Calu3 (cell line): ENCODE measurements around the gene CACTIN. TPM values are rescaled to one million over a fixed set of nuclear protein-coding genes. Genes with fewer than 3 reads are reported as not detected.

Experiments
- BruUV-seq: library from RNA; stranded (reverse); fragments of 400-500 nt; replicated peaks from 2 replicates; lab custom pipeline; 2021; lab: Mats Ljungman, UMichigan
- CTCF ChIA-PET: fragments of 300-600 bp; sonication (Branson Sonifier 250); formaldehyde crosslinking; loops from one replicate; lab custom pipeline; 2022; ENCODE audit warnings: antibody characterized with exemption; lab: Charles Lee
- DNase-seq: peaks from one replicate; pipeline ENCODE4 v3.0.0; 2022
- H3K27ac Mint-ChIP-seq: one replicate; pipeline ENCODE4 v1.8.0; 2022; ENCODE audit warnings: mixed read lengths; ENCODE audit not compliant: unreplicated experiment
- H3K27me3 Mint-ChIP-seq: one replicate; pipeline ENCODE4 v1.8.0; 2022; ENCODE audit warnings: mixed read lengths; ENCODE audit not compliant: unreplicated experiment
- H3K36me3 Mint-ChIP-seq: one replicate; pipeline ENCODE4 v1.8.0; 2022; ENCODE audit warnings: mild to moderate bottlenecking, moderate library complexity, mixed read lengths; ENCODE audit not compliant: insufficient read depth, unreplicated experiment
- H3K4me1 Mint-ChIP-seq: one replicate; pipeline ENCODE4 v1.8.0; 2022; ENCODE audit warnings: mild to moderate bottlenecking, low read depth, mixed read lengths; ENCODE audit not compliant: unreplicated experiment
- H3K4me3 Mint-ChIP-seq: one replicate; pipeline ENCODE4 v1.8.0; 2022; ENCODE audit warnings: mild to moderate bottlenecking, low read depth, moderate library complexity, mixed read lengths; ENCODE audit not compliant: unreplicated experiment
- H3K9me3 Mint-ChIP-seq: one replicate; pipeline ENCODE4 v1.8.0; 2022; ENCODE audit warnings: low read depth, mixed read lengths; ENCODE audit not compliant: unreplicated experiment
- intact Hi-C: fragments of 100-400 bp; cut with micrococcal nuclease; formaldehyde crosslinking; loops from one replicate; pipeline ENCODE4 v1.10.0; 2022; ENCODE audit not compliant: unreplicated experiment
- total RNA-seq: library from RNA; stranded (reverse); gene quantifications from 2 replicates; pipeline ENCODE4 v1.2.3, GENCODE V29; 2022
- TF ChIP-seq, protein P1 (sequence below): fragments of 200-600 bp; IDR thresholded peaks from one replicate; pipeline ENCODE4 v1.8.0; 2022; ENCODE audit warnings: antibody characterized with exemption; ENCODE audit not compliant: unreplicated experiment

Gene CACTIN
- total RNA-seq, 1 experiment from 2014 or later = 21.4 TPM

DNA sequence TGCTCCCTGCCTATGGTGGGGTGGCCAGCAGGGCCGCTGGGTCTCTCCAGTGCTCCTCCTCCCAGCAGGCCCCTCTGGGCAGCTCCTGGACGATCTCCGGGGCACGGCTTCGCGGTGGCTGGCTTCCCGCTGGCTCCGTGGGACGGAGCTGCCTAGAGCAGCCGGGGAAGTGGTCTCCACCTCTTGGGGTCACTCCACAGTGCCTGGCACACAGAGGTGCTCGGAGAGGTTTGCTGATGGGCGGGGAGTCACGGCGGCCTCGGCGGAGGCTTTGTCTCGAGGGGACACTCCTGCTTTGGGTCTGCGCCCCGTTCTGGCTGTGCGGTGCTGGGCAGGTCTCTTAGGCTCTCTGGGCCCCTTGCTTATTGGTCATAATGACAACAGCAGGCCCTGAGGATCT lies 9.9 kb upstream of the CACTIN start:
- Mint-ChIP-seq H3K9me3 (no peaks in the 10 kb centered on the region), H3K36me3 (peaks cover 6% of the 10 kb centered on the region), H3K27me3 (no peaks in the 10 kb centered on the region), H3K4me3 (no peak overlapping the region), H3K4me1 (no peaks in the 10 kb centered on the region), H3K27ac (no peak overlapping the region)
- intact Hi-C loops = no loop called here
- CTCF ChIA-PET = no interaction called here
- no peak for DNase-seq
- TF ChIP-seq, protein P1, sequence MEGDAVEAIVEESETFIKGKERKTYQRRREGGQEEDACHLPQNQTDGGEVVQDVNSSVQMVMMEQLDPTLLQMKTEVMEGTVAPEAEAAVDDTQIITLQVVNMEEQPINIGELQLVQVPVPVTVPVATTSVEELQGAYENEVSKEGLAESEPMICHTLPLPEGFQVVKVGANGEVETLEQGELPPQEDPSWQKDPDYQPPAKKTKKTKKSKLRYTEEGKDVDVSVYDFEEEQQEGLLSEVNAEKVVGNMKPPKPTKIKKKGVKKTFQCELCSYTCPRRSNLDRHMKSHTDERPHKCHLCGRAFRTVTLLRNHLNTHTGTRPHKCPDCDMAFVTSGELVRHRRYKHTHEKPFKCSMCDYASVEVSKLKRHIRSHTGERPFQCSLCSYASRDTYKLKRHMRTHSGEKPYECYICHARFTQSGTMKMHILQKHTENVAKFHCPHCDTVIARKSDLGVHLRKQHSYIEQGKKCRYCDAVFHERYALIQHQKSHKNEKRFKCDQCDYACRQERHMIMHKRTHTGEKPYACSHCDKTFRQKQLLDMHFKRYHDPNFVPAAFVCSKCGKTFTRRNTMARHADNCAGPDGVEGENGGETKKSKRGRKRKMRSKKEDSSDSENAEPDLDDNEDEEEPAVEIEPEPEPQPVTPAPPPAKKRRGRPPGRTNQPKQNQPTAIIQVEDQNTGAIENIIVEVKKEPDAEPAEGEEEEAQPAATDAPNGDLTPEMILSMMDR = no peak
- BruUV-seq = no TSS peak

DNA sequence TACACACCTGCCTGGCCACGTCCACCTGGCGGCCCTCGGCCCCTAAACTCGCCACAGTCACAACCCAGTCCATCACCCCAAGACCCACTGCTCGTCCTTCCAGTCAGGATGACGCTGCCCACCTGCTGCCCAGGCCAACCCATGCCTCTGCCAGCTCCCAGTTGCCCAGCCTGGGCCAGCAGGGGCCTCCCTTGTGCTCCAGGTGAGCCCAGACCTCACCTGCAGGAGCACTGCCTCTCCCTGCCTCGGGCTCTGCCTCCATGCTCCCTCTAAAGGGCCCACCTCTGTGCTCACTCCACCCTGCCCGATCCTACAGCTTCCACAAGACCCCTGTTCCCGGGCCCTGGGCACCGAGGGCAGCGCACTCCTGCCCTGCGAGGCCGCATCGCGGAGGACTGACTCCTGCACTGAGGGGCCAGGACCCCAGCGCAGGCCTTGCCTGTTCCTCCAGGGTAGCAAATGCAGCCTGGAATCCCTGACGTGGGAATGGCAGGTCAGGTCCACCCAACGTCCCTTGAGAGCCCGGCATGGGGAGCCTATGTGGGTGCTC lies 8.0 kb upstream of the CACTIN start:
- H3K36me3 Mint-ChIP-seq = peaks cover 6% of the 10 kb centered on the region
- no peak overlapping the region for H3K27ac Mint-ChIP-seq
- H3K27me3 Mint-ChIP-seq = no peaks in the 10 kb centered on the region
- CTCF ChIA-PET = no interaction called here
- no peaks in the 10 kb centered on the region for H3K4me1 Mint-ChIP-seq
- no TSS peak for BruUV-seq
- H3K4me3 Mint-ChIP-seq = no peak overlapping the region
- no peaks in the 10 kb centered on the region for H3K9me3 Mint-ChIP-seq
- no peak for DNase-seq
- intact Hi-C loops = no loop called here
- TF ChIP-seq, protein P1 = no peak

DNA sequence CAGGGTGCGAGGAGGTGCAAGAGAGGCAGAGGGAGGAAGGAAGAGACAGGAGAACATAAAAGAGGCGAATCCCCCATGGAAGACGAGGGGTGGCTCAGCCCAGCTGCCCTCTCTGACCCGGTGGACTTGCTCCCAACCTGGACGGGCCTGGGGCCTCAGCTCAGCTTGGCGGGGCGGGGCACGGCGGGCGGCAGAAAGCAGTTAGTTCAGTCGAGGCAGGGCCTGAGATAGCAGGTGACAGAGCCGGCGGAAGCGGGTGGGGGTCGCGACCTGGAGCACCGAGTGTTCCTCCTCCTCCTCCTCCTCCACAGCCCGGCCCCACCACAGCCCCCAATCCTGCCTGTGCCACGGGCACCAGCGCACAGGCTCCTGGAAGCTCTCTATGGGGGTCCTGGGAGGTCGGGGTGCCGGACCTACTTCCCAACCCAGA lies 7.0 kb upstream of the CACTIN start:
- DNase-seq = no peak
- intact Hi-C loops = no loop called here
- H3K9me3 Mint-ChIP-seq = no peaks in the 10 kb centered on the region
- H3K4me1 Mint-ChIP-seq = no peaks in the 10 kb centered on the region
- BruUV-seq = no TSS peak
- CTCF ChIA-PET = no interaction called here
- H3K27me3 Mint-ChIP-seq = no peaks in the 10 kb centered on the region
- TF ChIP-seq, protein P1 = no peak
- H3K36me3 Mint-ChIP-seq = peaks cover 4% of the 10 kb centered on the region
- H3K27ac Mint-ChIP-seq = no peak overlapping the region
- no peak overlapping the region for H3K4me3 Mint-ChIP-seq

DNA sequence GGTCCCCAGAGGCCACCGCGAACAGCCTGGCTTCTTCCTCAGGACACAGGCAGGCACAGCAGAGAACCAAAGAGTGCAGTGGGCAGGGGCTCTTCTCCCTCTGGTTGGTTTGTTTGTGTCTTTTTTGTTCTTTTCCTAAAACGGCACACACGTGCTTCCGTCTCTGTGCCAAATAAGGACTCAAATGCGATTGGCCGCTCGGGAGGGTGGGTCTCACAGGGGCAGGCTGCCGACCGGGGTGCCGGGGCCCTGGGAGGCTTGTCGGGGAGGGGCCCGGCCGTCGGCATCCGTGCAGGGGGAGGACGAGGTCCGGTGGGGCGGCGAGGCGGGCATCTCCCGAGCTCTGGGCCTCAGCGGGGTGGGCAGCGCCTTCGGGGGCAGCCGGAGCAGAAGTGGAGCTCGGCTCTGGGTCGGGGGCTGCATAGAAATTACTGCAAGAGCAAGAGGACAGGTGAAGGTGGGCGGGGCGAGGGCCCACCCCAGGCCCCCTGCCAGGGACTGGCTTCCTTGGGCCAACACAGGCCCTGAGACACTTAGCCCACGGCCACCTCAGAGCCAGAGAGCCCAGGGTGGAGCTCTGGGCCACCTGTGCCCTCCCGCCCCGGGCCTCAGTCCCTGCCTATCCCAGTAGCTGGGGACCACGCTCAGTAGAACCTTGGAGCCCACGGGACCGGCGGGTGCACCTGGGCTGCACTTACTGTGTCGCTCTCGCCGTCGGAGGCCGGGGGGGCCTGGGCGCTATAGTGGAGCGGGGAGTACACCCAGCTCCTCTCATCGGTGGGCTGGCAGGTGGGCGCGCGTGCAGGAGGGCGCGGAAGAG lies 6.4 kb upstream of the CACTIN start:
- H3K4me1 Mint-ChIP-seq = no peaks in the 10 kb centered on the region
- H3K4me3 Mint-ChIP-seq = no peak overlapping the region
- H3K27me3 Mint-ChIP-seq = no peaks in the 10 kb centered on the region
- intact Hi-C loops = no loop called here
- no peaks in the 10 kb centered on the region for H3K9me3 Mint-ChIP-seq
- H3K36me3 Mint-ChIP-seq = no peaks in the 10 kb centered on the region
- no TSS peak for BruUV-seq
- H3K27ac Mint-ChIP-seq = no peak overlapping the region
- CTCF ChIA-PET = no interaction called here
- TF ChIP-seq, protein P1 = no peak
- DNase-seq = no peak
